Fibroblast of lung (primary cell): Measurements from ENCODE around the gene MFN2.

ENCODE experiments used
- CTCF ChIP-seq, 2 donors: IDR thresholded peaks in 1 of 2; conservative IDR thresholded peaks in 1 of 2; 1 replicate in 1 of 2; 2 replicates in 1 of 2; pipeline ENCODE4 v1.5.1; 2011 to 2012; ENCODE audit warnings: low read length in 2 of 2, control low read depth in 1 of 2, inconsistent platforms in 1 of 2, low read depth in 1 of 2, mild to moderate bottlenecking in 1 of 2
- EZH2 ChIP-seq: IDR thresholded peaks from 2 replicates; pipeline ENCODE4 v1.5.1; 2012; ENCODE audit warnings: low read length, control low read depth, mild to moderate bottlenecking; ENCODE audit errors: missing control alignments

GRCh38 chr1:11970441-11971185 is 9.6 kb upstream of the MFN2 start:
- no peak for TF ChIP-seq CTCF (conservative IDR thresholded peaks at IDR 0.05 in 1 of 2, IDR thresholded peaks at IDR 0.05 in 1 of 2; ENCODE audit: low read depth in 1 of 2, low read length in 2 of 2)
- no peak for TF ChIP-seq EZH2
